K562 (cell line): Measurements from ENCODE around the gene SFXN5. TPM values are rescaled to one million over a fixed set of nuclear protein-coding genes. Genes with fewer than 3 reads are reported as not detected.

Experiments used
- ATAC-seq: fragments of 200-7000 bp; cut with Tn5 transposase; 3 replicates; pipeline ENCODE4 v1.9.1; 2020; ENCODE audit warnings: moderate library complexity
- BruUV-seq: library from RNA; stranded (reverse); fragments of 400-500 nt; replicated peaks from 2 replicates; lab custom pipeline; 2021; lab: Mats Ljungman, UMichigan
- CTCF ChIA-PET: fragments of 300-600 bp; formaldehyde crosslinking; extraction: SDS; loops from one replicate; lab custom pipeline; 2021; ENCODE audit warnings: low intra/inter-chr PET ratio; lab: Yijun Ruan, JAX
- POLR2A ChIA-PET: fragments of 300-600, 350-650 bp; sonication (Branson Sonifier 250); formaldehyde crosslinking; extraction: SDS; loops from one replicate; lab custom pipeline; 2021; ENCODE audit warnings: antibody characterized with exemption, inconsistent platforms; lab: Yijun Ruan, JAX
- DNase-seq, 4 experiments: peaks; one replicate each; pipeline versions ENCODE4 v3.0.0 to v3.0.0-alpha.2; 2011 to 2018; ENCODE audit warnings: low spot score in 3 of 4, mixed read lengths in 3 of 4; ENCODE audit errors: extremely low read depth in 1 of 4
- FAIRE-seq: peaks from 2 replicates; lab custom pipeline; 2011; peaks lifted over from hg19 to GRCh38; lab: Jason Lieb, UNC
- H2AFZ ChIP-seq: 2 replicates; pipeline ENCODE4 v1.6.0; 2011; ENCODE audit warnings: low read depth, low read length, control low read depth, inconsistent platforms
- H3K27ac ChIP-seq: fragments of 200-600 bp; 3 replicates; pipeline ENCODE4 v1.8.0; 2011; ENCODE audit warnings: low read depth, mild to moderate bottlenecking, control low read depth, inconsistent platforms, low read length, moderate library complexity, mixed read lengths; ENCODE audit errors: extremely low read depth
- H3K27me3 ChIP-seq, 2 experiments: fragments of 300-600 bp in 1 of 2; 2 replicates in 1 of 2; 3 replicates in 1 of 2; pipeline versions ENCODE4 v1.6.0 to v1.8.0; 2011; ENCODE audit warnings: inconsistent platforms in 2 of 2, low read length in 2 of 2, mild to moderate bottlenecking in 1 of 2, mixed read lengths in 1 of 2, moderate library complexity in 1 of 2; ENCODE audit not compliant: control insufficient read depth in 2 of 2, insufficient read depth in 2 of 2
- H3K36me3 ChIP-seq: fragments of 300-600 bp; 3 replicates; pipeline ENCODE4 v1.8.0; 2011; ENCODE audit warnings: mild to moderate bottlenecking, low read length, inconsistent platforms; ENCODE audit not compliant: control insufficient read depth, insufficient read depth
- H3K4me1 ChIP-seq, 2 experiments: fragments of 200-600 bp in 1 of 2; replicated peaks in 1 of 2; 2 replicates in 1 of 2; 3 replicates in 1 of 2; pipeline versions ENCODE4 v1.5.1 to v1.8.0; 2011; ENCODE audit warnings: inconsistent platforms in 2 of 2, low read length in 2 of 2, mild to moderate bottlenecking in 1 of 2, mixed read lengths in 1 of 2, moderate library complexity in 1 of 2; ENCODE audit not compliant: control insufficient read depth in 2 of 2, insufficient read depth in 2 of 2
- H3K4me2 ChIP-seq: 2 replicates; pipeline ENCODE4 v1.6.1; 2011; ENCODE audit warnings: low read length, control low read depth, inconsistent platforms, mixed read lengths; ENCODE audit not compliant: insufficient read depth
- H3K4me3 ChIP-seq: fragments of 200-600 bp; sonication (generic), shearing (Covaris generic); 2 replicates; pipeline ENCODE4 v1.5.1; 2016; ENCODE audit warnings: control low read depth, inconsistent platforms
- H3K79me2 ChIP-seq: fragments of 200-600 bp; 3 replicates; pipeline ENCODE4 v1.8.0; 2011; ENCODE audit warnings: low read length, inconsistent platforms; ENCODE audit not compliant: control insufficient read depth, insufficient read depth
- H3K9ac ChIP-seq, 2 experiments: 2 replicates each; pipeline versions ENCODE4 v1.6.0 to v1.6.1; 2011; ENCODE audit warnings: low read depth in 2 of 2, low read length in 2 of 2, control low read depth in 1 of 2, inconsistent platforms in 1 of 2, mild to moderate bottlenecking in 1 of 2, mixed read lengths in 1 of 2; ENCODE audit not compliant: insufficient read depth in 1 of 2
- H3K9me1 ChIP-seq: one replicate; pipeline ENCODE4 v1.6.0; 2011; ENCODE audit warnings: inconsistent platforms, mild to moderate bottlenecking, low read length, moderate library complexity; ENCODE audit not compliant: control insufficient read depth, insufficient read depth
- H3K9me3 ChIP-seq: replicated peaks from 2 replicates; pipeline ENCODE4 v1.5.1; 2011; ENCODE audit warnings: low read depth, low read length, inconsistent platforms; ENCODE audit not compliant: control insufficient read depth, insufficient read depth
- H4K20me1 ChIP-seq: replicated peaks from 2 replicates; pipeline ENCODE4 v1.6.1; 2011; ENCODE audit warnings: low read length, inconsistent platforms, mixed read lengths; ENCODE audit not compliant: control insufficient read depth, insufficient read depth
- ATF2 ChIP-seq: sonication (generic); formaldehyde crosslinking; IDR thresholded peaks from 2 replicates; pipeline ENCODE4 v1.8.1; 2022; ENCODE audit warnings: missing genetic modification reagents
- CAMTA2 ChIP-seq: fragments of 250-450 bp; sonication (Bioruptor Pico); conservative IDR thresholded peaks from 2 replicates; pipeline ENCODE4 v1.5.1; 2022
- GATAD2A ChIP-seq: fragments of 450-650 bp; IDR thresholded peaks from 2 replicates; pipeline ENCODE4 v1.6.1; 2017
- HMGXB4 ChIP-seq: sonication (generic); formaldehyde crosslinking; IDR thresholded peaks from 2 replicates; pipeline ENCODE4 v1.8.1; 2023; ENCODE audit warnings: mild to moderate bottlenecking, missing genetic modification reagents
- ILK ChIP-seq: fragments of 450-650 bp; IDR thresholded peaks from 2 replicates; pipeline ENCODE4 v1.6.1; 2016; ENCODE audit warnings: missing genetic modification characterization, low read depth, mild to moderate bottlenecking, missing compliant biosample characterization, moderate library complexity, borderline replicate concordance
- L3MBTL2 ChIP-seq: fragments of 450-650 bp; IDR thresholded peaks from 2 replicates; pipeline ENCODE4 v1.6.1; 2016; ENCODE audit warnings: mild to moderate bottlenecking, moderate library complexity
- POLR2A ChIP-seq: fragments of 450-650 bp; conservative IDR thresholded peaks from 2 replicates; pipeline ENCODE4 v1.6.1; 2016
- SMARCA5 ChIP-seq: fragments of 450-650 bp; IDR thresholded peaks from 2 replicates; pipeline ENCODE4 v1.6.1; 2016
- ZBTB17 ChIP-seq: fragments of 450-650 bp; formaldehyde crosslinking; IDR thresholded peaks from 2 replicates; pipeline ENCODE4 v1.4.0; 2020; ENCODE audit warnings: mild to moderate bottlenecking
- ZNF79 ChIP-seq: fragments of 250-450 bp; sonication (Bioruptor Pico); IDR thresholded peaks from 2 replicates; pipeline ENCODE4 v1.4.0; 2020; ENCODE audit warnings: low read depth, mild to moderate bottlenecking, moderate library complexity
- WGBS: fragments of 100-300 bp; shearing (Covaris generic); methylation state at CpG from one replicate; pipeline ENCODE4 v1.1.6; 2016; ENCODE audit warnings: low coverage, mixed read lengths; ENCODE audit not compliant: insufficient coverage; ENCODE audit errors: missing lambda C conversion rate; 5-methylcytosine and 5-hydroxymethylcytosine counted together
- in situ Hi-C: fragments of 300-500 bp; cut with MboI; formaldehyde crosslinking; loops from 4 replicates; pipeline ENCODE4 v1.15.0; 2018; ENCODE audit warnings: inconsistent platforms, mixed read lengths
- intact Hi-C: fragments of 100-400 bp; cut with micrococcal nuclease; formaldehyde crosslinking; loops from 2 replicates; pipeline ENCODE4 v1.14.2; 2022
- polyA plus RNA-seq, 8 experiments: library from polyadenylated mRNA; depleted of rRNA in 4 of 8; stranded (reverse) in 5 of 8; unstranded in 3 of 8; fragments of >200 nt; fragmentation: Nextera tagmentation in 2 of 8; fragmentation: Illumina TruSeq in 1 of 8; extraction: Ambion mirVana in 2 of 8; extraction: Trizol in 1 of 8; gene quantifications; 2 replicates each; pipeline versions ENCODE4 v1.2.1 to v1.2.3, GENCODE V29; 2011 to 2014; ENCODE audit warnings: inconsistent platforms in 1 of 8, missing spikeins in 1 of 8
- total RNA-seq, 7 experiments: library from RNA; depleted of rRNA in 6 of 7; stranded (reverse); fragments of >200 nt in 6 of 7; fragmentation: Illumina TruSeq in 2 of 7; extraction: Trizol in 2 of 7; gene quantifications; 2 replicates each; pipeline versions ENCODE4 v1.2.1 to v1.2.3, GENCODE V29; 2011 to 2021; ENCODE audit warnings: low replicate concordance in 1 of 7
- TF ChIP-seq, protein P1 (sequence below): sonication (generic); formaldehyde crosslinking; IDR thresholded peaks from 2 replicates; pipeline ENCODE4 v1.8.1; 2023; ENCODE audit warnings: mild to moderate bottlenecking, missing genetic modification reagents

Gene SFXN5
- total and polyA plus RNA-seq, 9 of the 15 experiments (the other 6 are each of a cell fraction or from before 2014, with no cell fraction given) = 8.3 to 22.6 (median 16.0) TPM

- Histone ChIP-seq H3K9me3 (no peaks in the 10 kb centered on the region), H4K20me1 (peaks cover 20% of the 10 kb centered on the region), H3K9me1 (no peaks in the 10 kb centered on the region), H3K4me2 (peak within 1 kb of the TSS; percentile 80), H3K27ac (peak within 1 kb of the TSS; percentile 67), H3K36me3 (no peaks in the 10 kb centered on the region), H3K9ac (peak within 1 kb of the TSS; percentile 66 to 93), H3K27me3 (peaks cover 3% of the 10 kb centered on the region in 2 experiments; a peak in 1 of 5 replicates), H2AFZ (peak within 1 kb of the TSS; percentile 91), H3K4me1 (peaks cover 14 to 25% of the 10 kb centered on the region in 2 experiments), H3K4me3 (peak within 1 kb of the TSS; percentile 61), H3K79me2 (peaks cover 24% of the 10 kb centered on the region)
- CTCF ChIA-PET = interaction anchor here (0.6 to 1.1 kb wide), 2 partner anchors 221 to 746 kb away, joined by 4 to 5 read pairs; no protein-coding TSS in a partner anchor
- no peak for FAIRE-seq
- 2% methylated on average over 45 of the region's 93 CpGs for WGBS
- TSS peak; percentile 80 for BruUV-seq
- peak; percentile 74 to 94 (median 89) for DNase-seq
- ATAC-seq = peak; percentile 84
- POLR2A ChIA-PET = interaction anchor here (0.6 to 1.0 kb wide), 4 partner anchors 12 to 76 kb away, joined by 3 to 6 read pairs (median 3); no protein-coding TSS in a partner anchor
- intact Hi-C loops (no loop called here), in situ Hi-C loops (no loop called here)
- no peak for TF ChIP-seq ATF2 (CRISPR knock-in tag)
- TF ChIP-seq GATAD2A = no peak
- TF ChIP-seq L3MBTL2 = peak; percentile 81
- 0 out of 2 replicates have a peak, but pooled peaks have one; percentile 47 for TF ChIP-seq POLR2A
- no peak for TF ChIP-seq ILK
- no peak for TF ChIP-seq ZNF79 (CRISPR knock-in tag)
- TF ChIP-seq, protein P1, sequence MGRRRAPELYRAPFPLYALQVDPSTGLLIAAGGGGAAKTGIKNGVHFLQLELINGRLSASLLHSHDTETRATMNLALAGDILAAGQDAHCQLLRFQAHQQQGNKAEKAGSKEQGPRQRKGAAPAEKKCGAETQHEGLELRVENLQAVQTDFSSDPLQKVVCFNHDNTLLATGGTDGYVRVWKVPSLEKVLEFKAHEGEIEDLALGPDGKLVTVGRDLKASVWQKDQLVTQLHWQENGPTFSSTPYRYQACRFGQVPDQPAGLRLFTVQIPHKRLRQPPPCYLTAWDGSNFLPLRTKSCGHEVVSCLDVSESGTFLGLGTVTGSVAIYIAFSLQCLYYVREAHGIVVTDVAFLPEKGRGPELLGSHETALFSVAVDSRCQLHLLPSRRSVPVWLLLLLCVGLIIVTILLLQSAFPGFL = no peak
- no peak for TF ChIP-seq CAMTA2 (CRISPR knock-in tag)
- peak; percentile 59; the same call in 1 of the 2 replicates for TF ChIP-seq ZBTB17 (CRISPR knock-in tag)
- TF ChIP-seq SMARCA5 = no peak
- no peak for TF ChIP-seq HMGXB4 (CRISPR knock-in tag)
Measured at GRCh38 chr2:73112913-73113854, 41.7 kb upstream of the SFXN5 start, which contains the start of gene RAB11FIP5. Gene RAB11FIP5, minus strand, starts transcription at chr2:73112948. Its CDS starts 171 bp downstream, at chr2:73112777.
